ENCODE measurements around the gene NPL. TPM values are rescaled to one million over a fixed set of nuclear protein-coding genes. Genes with fewer than 3 reads are reported as not detected.

Gene NPL
- polyA plus RNA-seq, 1 of the 3 experiments (the other 2 are of a cell fraction): 1.5 TPM

- DNase-seq: no peak
- ChIA-PET POLR2A (no interaction called here), CTCF (interaction anchor here (1.0 to 6.6 kb wide), 3 partner anchors 13 to 175 kb away, joined by 3 to 52 read pairs (median 4); no protein-coding TSS in a partner anchor)
- H3K27me3 ChIP-seq (ENCODE audit: insufficient read depth): no peaks in the 10 kb centered on the region
- no peaks in the 10 kb centered on the region for H3K36me3 ChIP-seq (replicated peaks in 1 of 2; ENCODE audit: control insufficient read depth in 1 of 2, insufficient read depth in 2 of 2, low read length in 1 of 2)
- no peak overlapping the region for H3K4me3 ChIP-seq (ENCODE audit: low read depth in 2 of 2, low read length in 1 of 2)
- TF ChIP-seq TCF12 (IDR thresholded peaks at IDR 0.05): no peak
- TF ChIP-seq EP300 (IDR thresholded peaks at IDR 0.05; ENCODE audit: borderline replicate concordance in 1 of 2, low read depth in 1 of 2, low read length in 1 of 2): no peak
- no peak for TF ChIP-seq GATA2 (CRISPR knock-in tag; IDR thresholded peaks at IDR 0.05)
- TF ChIP-seq ELF1 (IDR thresholded peaks at IDR 0.05): no peak
- TF ChIP-seq IRF3 (IDR thresholded peaks at IDR 0.05; ENCODE audit: low read depth, low read length): no peak
- no peak for TF ChIP-seq CHD2 (IDR thresholded peaks at IDR 0.05; ENCODE audit: low read length, partially characterized antibody)
- TF ChIP-seq POLR2AphosphoS5 (IDR thresholded peaks at IDR 0.05; ENCODE audit: low read depth, low read length): no peak
- no peak for TF ChIP-seq RFX5 (IDR thresholded peaks at IDR 0.05; ENCODE audit: low read length)
- no peak for TF ChIP-seq ZBTB33 (IDR thresholded peaks at IDR 0.05; ENCODE audit: borderline replicate concordance, low read depth)
- TF ChIP-seq TAF1 (IDR thresholded peaks at IDR 0.05; ENCODE audit: borderline replicate concordance, low read depth, low read length): no peak
- H3K27ac ChIP-seq (ENCODE audit: low read depth in 2 of 2, low read length in 1 of 2): no peak overlapping the region
- H3K9me3 ChIP-seq: no peaks in the 10 kb centered on the region
- H3F3A ChIP-seq (replicated peaks; ENCODE audit: insufficient read depth): no peaks in the 10 kb centered on the region
- H3K4me2 ChIP-seq: no peak overlapping the region
- no peaks in the 10 kb centered on the region for H3K9me2 ChIP-seq
- peaks cover 0 to 9% of the 10 kb centered on the region in 2 experiments; a peak in 2 of 4 replicates for H3K4me1 ChIP-seq (ENCODE audit: control insufficient read depth in 1 of 2, insufficient read depth in 2 of 2, low read depth in 1 of 2, low read length in 1 of 2)
- H3K9ac ChIP-seq: no peak overlapping the region
- no peaks in the 10 kb centered on the region for H3K79me2 ChIP-seq (ENCODE audit: insufficient read depth)
- WGBS (ENCODE audit: low lambda C conversion rate): 71% methylated on average over 2 of the region's 2 CpGs
- no peaks in the 10 kb centered on the region for H4K20me1 ChIP-seq (ENCODE audit: insufficient read depth)
- no peak overlapping the region for H2AFZ ChIP-seq (ENCODE audit: low read depth)
Observed at GRCh38 chr1:182770232-182770631, 19.3 kb upstream of the NPL start.

DNA sequence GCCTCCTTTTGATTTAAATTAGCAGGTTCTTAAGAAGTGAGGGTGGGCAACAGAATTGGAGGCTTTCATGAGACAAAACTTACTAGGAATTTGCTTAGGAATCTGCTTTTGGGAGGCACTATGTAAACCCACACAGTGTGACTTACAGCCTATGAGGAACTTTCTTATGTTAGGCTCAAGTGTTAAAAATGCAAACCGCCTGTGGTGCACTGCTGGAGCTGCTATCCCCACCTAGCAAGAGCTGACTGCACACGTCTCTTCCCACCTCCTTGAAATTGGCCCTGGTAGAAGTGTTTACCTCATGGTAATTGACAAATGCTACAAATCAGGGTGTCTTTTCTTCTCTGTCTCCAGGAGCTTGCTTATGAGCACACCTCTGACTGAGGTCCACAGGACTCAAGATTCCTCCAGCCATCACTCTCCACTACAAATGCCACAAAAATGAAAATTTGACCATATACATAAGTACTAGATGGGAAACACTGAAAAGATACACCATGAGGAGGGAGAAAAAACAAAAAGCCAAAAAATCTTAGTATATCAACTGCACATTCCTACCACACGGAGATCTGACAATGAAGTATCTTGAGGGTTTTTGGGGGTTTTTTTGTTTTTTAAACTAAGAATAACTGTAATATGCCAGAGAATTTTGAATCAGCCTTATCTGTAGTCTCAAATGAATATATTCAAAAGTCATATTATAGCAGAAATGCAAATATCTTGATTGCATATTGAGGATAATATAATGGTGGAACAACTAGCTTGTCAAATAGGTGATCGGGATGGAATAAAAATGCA lies 18.2 kb upstream of the NPL start:
- Histone ChIP-seq H3F3A (replicated peaks; ENCODE audit: insufficient read depth) (no peaks in the 10 kb centered on the region), H3K9me3 (no peaks in the 10 kb centered on the region), H4K20me1 (ENCODE audit: insufficient read depth) (no peaks in the 10 kb centered on the region), H3K27me3 (ENCODE audit: insufficient read depth) (no peaks in the 10 kb centered on the region), H3K4me2 (no peak overlapping the region), H3K79me2 (ENCODE audit: insufficient read depth) (no peaks in the 10 kb centered on the region), H3K9ac (no peak overlapping the region), H3K36me3 (replicated peaks in 1 of 2; ENCODE audit: control insufficient read depth in 1 of 2, insufficient read depth in 2 of 2, low read length in 1 of 2) (no peaks in the 10 kb centered on the region), H2AFZ (ENCODE audit: low read depth) (no peak overlapping the region), H3K4me3 (ENCODE audit: low read depth in 2 of 2, low read length in 1 of 2) (no peak overlapping the region), H3K4me1 (ENCODE audit: control insufficient read depth in 1 of 2, insufficient read depth in 2 of 2, low read depth in 1 of 2, low read length in 1 of 2) (no peaks in the 10 kb centered on the region; a peak in 1 of 4 replicates), H3K9me2 (no peaks in the 10 kb centered on the region), H3K27ac (ENCODE audit: low read depth in 2 of 2, low read length in 1 of 2) (no peak overlapping the region)
- DNase-seq: no peak
- ChIA-PET CTCF (interaction anchor here (0.6 to 2.9 kb wide), 5 partner anchors 12 to 176 kb away, joined by 3 to 18 read pairs (median 8); no protein-coding TSS in a partner anchor), POLR2A (no interaction called here)
- TF ChIP-seq TAF1 (IDR thresholded peaks at IDR 0.05; ENCODE audit: borderline replicate concordance, low read depth, low read length): no peak
- peak; percentile 33; the same call in 1 of the 2 replicates for TF ChIP-seq CTCF (IDR thresholded peaks at IDR 0.05)
- WGBS (ENCODE audit: low lambda C conversion rate): 61% methylated on average over 4 of the region's 4 CpGs
